Thyroid gland (tissue), 4 donors: ENCODE data around the gene PCDHB13.
"Not testable (repeated sequence)": the region's sequence is repeated elsewhere in the genome, so short reads cannot be mapped to it uniquely, and the experiment has no call there.

Source experiments
- CTCF ChIP-seq, 6 experiments: fragments of 200-600 bp in 3 of 6; fragments of 450-650 bp in 3 of 6; sonication (generic) in 3 of 6; IDR thresholded peaks; one replicate each; pipeline ENCODE4 v1.5.1; 2016 to 2019; ENCODE audit warnings: antibody characterized with exemption in 6 of 6, mild to moderate bottlenecking in 2 of 6, inconsistent platforms in 1 of 6, moderate library complexity in 1 of 6
- POLR2A ChIP-seq, 2 donors: fragments of 450-650 bp; IDR thresholded peaks; one replicate each; pipeline ENCODE4 v1.6.1; 2017; ENCODE audit warnings: antibody characterized with exemption in 2 of 2, mild to moderate bottlenecking in 2 of 2, moderate library complexity in 1 of 2

- not testable (repeated sequence) for TF ChIP-seq CTCF, POLR2A (IDR thresholded peaks at IDR 0.05)
Observed at GRCh38 chr5:141210281-141210680, 3.4 kb upstream of the PCDHB13 start.
